HK-2 (cell line): ENCODE measurements around the gene RDH13.

ENCODE experiments used
- DNase-seq: peaks from one replicate; pipeline ENCODE4 v3.0.0-alpha.2; 2018; ENCODE audit not compliant: unreplicated experiment

RDH13 gene

DNA sequence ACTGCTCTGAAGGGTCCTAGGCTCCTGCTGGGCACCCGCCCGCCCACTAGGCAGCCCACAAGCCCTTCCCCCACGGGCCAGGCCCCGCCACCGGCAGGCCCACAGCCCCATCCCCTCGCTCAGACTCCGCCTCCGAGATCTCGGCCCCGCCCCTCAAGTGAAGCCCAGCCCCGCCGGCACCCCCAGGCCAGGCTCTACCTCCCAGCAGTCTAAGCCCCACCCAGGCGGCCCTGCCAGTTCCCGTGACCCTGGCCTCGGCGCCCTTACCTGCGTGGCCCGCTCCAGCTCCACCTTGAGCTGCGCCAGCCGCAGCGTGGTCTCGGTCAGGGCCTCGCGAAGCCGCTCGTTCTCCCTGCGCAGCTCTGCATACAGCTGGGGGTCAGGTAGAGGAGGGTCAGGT lies 29.0 kb upstream of the RDH13 start:
- DNase-seq = no peak

DNA sequence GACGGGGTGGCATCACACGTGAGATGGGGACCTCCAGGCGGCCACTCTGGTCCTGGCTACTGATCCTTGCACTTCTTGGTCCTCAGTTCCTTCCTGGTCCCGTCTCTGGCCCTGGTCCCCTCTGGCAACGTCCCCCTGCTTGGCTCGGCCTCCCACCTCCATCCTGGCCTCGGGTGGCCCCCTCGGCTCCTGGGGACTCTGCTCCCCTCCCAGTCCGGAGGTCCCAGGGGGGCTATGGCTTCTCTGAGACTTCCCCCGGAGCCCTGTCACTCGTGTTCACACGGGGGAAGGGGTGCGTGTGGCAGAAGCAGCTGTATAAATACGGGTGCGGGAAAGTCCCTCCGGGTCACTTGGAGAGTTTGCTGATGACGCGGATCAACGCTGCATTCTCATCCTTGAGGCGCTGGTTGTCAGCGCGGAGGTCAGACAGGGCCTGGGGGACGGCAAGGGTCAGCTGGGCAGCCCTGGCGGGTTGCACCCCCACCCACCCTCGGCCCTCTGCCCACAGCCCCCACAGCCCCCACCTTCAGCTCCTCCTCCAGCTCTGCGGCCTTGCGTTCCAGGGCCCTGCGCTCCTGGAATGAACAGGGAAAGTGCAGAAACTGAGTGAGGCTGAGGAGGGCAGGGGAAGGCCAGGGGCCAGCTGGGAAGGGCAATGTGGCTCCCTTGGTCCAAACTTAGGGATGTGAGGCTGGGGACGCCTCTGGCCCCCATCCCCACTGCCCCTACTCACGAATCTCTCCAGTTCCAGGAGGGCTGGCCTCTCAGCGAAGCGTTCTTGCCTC lies 28.4 kb upstream of the RDH13 start:
- DNase-seq = no peak

DNA sequence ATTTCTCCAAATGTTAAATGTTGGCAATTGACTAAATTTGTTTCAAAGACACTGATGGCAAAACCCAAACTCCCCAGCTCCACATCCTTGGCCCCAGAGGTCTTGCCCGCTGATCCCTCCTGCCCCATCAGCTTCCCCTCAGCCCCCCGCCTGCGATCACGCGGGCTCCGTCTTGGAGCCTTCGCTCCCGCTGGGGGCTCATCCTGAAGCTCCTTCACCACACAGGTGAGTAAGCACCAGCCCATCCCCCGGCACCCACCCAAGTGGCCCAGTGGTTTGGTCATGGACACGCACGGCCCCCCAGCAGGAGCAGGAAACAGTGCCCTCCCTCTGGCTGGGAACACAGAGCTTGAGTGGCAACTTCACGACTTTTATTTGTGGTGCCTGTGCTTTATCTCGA lies 27.6 kb upstream of the RDH13 start:
- no peak for DNase-seq

DNA sequence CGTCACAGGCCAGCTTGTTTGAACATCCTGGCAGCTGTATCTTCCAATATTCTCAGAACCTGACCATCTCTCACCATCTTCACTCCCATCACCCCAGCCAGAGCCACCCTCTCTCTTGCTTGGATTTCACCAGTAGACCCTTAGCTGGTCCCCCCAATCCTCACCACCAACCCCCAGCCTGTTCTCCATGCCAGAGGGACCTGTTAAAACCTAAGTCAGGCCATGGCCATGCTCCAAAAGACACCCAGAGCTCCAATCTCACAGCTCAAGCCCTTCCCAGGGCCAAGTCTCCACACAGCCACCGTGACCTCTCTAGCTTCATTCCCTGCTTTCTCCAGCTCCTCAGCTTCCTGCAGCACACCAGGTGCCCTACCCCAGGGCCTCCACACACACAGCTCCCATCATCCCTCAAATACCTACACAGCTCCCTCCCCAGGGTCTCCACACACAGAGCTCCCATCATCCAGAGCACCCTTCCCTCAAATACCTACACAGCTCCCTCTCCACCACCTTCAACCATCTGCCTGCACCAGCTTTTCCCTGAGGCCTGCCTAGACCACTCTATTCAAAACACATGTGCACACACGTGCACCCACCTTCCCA lies 26.5 kb upstream of the RDH13 start:
- no peak for DNase-seq

DNA sequence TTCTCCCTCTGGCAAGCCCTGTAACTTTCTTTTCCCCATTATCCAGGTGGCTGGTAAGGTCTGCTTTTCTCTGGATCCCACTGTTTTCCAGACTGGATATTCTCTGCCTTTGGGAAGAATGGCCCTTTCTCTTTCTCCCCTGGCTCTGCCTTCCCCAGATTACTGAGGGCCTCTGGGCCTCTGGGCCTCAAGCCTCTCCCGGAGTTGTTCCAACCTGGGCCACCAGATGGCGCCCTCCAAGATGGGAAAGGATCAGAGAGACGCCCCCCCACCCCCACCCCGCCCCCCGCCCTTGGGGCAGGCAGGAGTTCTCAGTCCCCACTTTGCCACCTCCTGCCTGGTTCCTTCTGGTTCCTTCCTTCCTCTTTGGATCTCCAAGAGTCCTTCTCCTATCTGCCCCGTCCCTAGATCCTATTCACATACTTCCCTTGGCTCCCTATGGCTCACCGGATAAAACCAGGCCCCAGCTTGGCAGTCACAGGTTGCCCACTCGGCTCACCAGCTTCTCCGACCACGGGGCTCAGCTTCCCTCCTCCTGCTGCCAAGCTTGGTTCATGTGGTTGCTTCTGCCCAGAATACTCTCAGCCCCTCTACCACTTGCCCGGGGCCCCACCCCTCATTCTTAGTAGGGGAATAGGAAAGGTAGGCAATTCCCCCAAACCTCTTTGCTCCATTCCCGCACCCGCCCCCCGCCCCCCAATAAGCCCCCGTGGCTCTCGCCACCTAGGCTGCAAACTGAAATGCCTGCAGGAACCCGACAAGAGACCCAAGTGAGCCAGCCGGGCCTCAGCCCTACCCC lies 25.8 kb upstream of the RDH13 start:
- DNase-seq = peak; percentile 87

DNA sequence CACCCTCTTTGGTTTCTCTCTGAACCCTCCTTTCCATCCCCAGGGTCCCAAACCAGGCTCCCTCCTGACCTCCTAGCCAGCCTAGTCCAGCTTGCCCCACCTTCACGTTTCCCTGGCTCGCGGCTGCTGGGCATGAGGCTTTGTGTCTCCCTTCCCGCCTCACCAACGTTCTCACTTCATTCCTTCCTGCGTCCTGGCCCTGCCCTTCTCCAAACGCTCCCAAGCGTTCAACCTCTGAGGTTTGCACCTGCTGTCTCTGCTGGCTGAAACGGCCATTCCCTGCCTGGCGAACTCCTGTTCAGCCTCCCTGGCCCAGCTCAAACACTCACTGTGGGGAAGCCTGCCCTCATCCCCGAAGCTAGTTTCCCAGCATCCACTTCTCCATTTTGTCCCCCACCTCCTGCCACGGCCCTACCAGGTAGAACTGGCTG lies 25.1 kb upstream of the RDH13 start:
- DNase-seq = no peak

DNA sequence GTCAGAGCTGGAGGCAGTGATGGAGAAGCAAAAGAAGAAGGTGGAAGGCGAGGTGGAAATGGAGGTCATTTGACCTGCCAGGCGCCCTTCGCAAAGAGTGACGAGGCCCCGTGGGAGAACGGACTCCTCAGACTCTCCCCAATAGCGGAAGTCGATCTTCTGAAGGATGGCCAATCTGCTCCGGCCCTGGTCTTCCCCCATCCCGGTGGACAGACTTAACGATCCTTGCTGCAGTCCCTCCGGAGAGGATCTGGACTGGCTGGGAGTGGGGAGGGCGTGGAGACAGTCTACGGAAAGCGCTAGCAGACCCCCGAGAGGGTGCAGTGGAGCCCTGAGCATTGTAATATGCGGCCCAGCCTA lies 24.6 kb upstream of the RDH13 start:
- no peak for DNase-seq

DNA sequence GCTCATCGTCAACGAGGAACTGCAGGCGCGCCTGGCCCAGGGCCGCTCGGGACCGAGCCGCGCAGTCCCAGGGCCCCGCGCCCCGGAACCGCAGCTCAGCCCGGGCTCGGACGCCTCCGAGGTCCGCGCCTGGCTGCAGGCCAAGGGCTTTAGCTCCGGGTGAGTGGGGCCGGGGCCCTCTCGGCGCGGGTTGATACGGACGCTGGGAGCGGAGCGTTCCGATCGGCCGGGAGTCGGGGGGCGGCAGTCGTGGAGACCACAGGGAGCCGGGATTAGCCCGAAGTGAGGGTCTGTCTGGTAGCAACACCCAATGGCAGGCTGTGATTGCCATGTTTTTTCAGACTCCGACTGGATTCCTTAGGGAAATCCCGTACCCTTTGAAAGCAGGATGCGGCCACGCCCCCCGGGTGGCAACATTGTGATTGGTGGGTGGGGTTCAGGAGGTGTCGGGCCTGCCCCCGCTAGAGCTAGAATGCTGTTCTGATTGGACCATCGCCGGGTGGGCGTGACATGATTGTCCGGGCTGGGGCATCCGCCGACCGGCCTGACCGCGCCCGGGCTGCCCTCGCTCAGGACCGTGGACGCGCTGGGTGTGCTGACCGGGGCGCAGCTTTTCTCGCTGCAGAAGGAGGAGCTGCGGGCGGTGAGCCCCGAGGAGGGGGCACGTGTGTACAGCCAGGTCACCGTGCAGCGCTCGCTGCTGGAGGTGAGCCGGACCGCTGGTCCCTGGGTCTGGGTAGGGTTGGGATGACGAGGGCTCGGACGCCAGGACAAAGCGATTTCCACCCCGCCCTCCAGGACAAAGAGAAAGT lies 24.0 kb upstream of the RDH13 start:
- DNase-seq = no peak

DNA sequence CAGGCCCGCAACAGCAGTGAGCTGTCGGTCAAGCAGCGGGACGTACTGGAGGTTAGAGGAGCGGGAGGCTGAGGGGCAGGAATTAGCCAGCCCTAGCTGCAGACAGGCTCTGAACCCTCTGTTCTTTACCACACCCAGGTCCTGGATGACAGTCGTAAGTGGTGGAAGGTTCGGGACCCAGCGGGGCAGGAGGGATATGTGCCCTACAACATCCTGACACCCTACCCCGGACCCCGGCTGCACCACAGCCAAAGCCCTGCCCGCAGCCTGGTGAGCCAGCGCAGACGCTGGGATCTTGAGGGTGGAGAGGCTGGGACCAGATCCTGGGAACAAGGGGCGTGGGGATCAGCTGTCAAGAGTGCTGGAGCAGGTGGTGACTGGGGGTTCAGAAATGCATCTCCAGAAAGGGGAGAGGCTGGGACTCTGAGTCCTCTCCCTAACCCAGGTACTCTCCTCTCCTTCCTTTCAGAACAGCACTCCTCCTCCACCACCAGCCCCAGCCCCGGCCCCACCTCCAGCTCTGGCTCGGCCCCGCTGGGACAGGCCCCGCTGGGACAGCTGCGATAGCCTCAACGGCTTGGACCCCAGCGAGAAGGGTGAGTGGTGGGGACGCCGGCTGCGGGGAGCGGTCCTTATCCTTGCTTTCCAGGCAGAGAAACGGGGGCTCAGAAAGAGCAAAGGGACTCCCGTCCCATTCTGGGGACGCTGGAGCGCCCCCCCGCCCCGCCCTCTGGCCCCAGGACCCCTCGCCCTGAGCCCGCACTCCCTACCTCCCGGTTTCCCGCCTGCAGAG lies 23.2 kb upstream of the RDH13 start:
- no peak for DNase-seq

DNA sequence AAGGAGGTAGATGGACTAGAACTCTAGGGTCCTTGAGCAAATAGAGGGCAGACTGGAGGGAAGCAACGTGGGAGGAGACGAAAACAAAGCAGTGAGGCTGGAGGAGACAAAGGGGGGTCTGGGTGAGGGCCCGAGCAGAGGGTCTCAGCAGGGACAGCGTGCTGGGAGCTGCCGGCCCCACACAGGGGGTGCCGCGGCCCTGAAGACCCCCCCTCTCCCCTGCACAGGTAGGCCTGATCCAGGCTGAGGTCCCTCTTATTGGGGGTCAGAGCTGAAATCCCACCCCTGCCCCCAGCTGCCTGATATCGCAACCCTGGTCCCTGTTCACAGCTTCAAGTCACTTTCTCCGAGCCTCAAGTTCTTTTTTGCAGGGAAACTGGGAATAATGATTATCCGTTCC lies 21.5 kb upstream of the RDH13 start:
- DNase-seq = no peak

DNA sequence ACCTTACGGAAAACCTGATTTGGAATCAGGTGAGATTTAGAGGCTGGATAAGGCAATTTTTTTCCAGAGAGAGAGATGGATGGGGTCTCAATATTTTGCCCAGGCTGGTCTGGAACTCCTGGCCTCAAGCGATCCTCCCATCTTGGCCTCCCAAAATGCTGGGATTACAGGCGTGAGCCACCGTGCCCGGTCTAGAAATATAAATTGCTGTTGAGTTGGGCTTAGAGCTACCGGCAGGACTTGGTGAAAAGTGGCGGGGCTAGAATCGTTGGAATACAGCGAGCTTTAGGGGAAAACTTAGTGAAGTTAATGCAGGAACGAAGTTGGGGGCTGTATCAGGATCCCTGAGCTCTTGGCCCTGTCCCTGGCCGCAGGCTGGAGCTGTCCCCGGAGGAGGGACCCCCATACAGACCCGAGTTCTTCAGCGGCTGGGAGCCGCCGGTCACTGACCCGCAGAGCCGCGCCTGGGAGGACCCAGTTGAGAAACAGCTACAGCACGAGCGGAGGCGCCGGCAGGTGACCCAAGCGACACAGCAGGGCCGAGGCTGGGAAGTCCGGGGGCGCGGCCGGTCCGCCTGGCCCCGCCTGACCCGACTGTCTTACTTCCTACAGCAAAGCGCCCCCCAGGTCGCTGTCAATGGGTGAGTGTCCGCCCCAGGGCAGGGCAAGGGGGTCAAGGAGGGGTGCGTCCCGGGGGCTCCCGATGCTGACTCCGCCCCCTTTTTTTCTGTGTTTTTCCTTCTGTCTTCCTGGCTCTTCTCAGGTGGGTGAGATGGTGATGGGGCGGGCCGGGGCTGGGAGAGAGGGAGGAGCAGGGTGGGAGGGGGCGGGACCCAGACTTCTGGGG lies 20.3 kb upstream of the RDH13 start:
- no peak for DNase-seq

DNA sequence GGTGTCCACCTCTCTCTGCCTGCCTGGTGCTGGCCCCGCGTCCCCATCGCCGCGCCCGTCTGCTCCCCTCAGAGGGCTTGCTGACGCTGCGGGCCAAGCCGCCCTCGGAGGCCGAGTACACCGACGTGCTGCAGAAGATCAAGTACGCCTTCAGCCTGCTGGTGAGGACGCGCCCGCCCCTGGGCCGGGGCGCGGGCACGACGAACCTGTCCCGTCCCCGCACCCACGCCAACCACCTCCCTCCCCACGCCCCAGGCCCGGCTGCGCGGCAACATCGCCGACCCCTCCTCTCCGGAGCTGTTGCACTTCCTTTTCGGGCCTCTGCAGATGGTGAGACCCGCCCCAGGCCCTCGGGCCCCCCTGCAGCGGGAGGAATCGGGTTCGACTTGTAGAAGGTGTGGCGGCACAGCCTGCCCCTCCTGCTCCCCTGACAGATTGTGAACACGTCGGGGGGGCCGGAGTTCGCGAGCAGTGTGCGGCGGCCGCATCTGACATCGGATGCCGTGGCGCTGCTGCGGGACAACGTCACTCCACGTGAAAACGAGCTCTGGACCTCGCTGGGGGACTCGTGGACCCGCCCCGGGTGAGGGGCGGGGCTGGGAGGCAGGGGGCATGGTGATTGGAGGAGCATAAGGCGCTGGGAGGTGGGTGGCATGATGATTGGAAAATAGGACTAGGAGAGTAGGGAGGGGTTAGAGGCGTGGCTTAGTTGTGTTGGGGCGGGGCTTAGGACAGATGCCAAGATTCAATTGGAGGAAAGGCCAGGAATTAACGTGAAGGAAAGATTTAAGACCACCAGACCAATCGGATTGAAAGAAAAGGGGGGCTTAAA lies 19.3 kb upstream of the RDH13 start:
- DNase-seq = no peak

DNA sequence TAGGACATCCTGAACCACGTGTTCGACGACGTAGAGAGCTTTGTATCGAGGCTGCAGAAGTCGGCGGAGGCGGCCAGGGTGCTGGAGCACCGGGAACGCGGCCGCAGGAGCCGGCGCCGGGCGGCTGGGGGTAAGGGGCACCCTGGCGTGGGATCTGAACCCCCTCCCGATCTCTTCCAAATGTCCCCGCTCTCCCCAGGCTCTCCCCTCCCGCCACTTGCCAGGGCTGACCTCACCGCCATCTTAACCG lies 18.7 kb upstream of the RDH13 start:
- DNase-seq = no peak

DNA sequence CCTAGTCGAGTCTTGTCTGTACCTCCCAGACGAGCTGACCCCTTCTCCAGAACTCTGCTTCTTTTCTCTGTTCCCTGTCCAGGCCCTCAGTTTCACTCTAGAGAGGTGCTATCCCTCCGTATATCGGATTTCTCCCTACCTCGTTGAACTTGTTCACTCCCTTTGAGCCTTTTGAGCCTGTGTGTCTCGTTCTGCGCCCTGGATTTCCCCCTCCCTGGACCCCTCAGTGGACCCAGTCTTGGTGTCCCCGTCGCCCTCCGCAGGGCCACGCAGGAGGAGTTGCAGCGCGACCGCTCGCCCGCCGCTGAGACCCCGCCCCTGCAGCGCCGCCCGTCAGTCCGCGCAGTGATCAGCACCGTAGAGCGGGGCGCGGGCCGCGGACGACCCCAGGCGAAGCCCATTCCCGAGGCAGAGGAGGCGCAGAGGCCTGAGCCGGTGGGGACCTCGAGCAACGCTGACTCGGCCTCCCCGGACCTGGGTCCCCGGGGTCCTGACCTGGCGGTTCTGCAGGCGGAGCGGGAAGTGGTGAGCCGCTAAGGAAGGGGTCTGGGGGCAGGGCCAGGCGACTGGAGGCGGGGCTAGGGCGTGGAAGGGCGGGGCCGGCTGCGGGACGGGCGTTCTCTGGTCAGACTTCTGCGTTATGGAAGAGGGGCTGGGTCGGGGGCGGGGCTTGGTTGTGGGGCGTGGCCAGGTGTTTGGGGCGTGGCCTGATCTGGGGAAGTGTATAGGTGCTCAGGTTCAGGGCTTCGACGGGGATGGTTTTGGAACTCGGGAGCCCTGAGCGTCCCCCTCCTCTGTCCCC lies 18.2 kb upstream of the RDH13 start:
- DNase-seq = peak; percentile 98

DNA sequence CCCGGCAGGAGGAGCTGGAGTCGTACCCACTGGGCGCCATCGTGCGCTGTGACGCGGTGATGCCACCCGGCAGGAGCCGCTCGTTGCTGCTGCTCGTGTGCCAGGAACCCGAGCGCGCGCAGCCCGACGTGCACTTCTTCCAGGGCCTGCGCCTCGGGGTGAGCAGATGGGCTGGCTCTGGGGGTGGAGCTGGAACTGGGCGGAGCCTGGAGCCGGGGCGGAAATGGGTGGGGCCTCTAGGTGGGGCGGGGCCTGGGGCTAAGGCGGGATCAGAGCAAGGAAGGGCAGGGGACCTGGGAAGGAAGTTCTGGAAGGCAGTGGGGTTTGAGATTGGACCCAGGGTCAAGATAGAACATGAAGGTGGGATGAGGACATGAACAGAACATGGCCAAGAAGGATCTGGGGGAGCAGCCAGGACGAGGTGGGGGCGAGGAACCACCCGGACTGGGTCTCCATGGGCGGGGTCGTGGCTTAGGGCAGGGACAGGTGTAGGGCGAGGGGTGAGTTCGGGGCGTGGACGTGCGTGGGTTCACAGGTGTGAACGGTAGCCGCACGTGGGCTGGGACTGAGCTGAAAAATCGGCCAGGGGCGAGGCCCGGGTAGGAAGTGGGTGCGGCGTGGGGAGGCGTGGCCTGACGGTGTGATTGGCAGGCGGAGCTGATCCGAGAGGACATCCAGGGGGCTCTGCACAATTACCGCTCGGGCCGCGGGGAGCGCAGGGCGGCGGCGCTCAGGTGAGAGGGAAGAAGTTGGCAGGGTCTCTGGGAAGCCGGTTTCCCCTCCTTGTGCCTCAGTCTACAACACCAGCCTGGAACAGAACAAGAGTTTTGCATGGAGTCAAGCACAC lies 17.4 kb upstream of the RDH13 start:
- DNase-seq = peak; percentile 99

DNA sequence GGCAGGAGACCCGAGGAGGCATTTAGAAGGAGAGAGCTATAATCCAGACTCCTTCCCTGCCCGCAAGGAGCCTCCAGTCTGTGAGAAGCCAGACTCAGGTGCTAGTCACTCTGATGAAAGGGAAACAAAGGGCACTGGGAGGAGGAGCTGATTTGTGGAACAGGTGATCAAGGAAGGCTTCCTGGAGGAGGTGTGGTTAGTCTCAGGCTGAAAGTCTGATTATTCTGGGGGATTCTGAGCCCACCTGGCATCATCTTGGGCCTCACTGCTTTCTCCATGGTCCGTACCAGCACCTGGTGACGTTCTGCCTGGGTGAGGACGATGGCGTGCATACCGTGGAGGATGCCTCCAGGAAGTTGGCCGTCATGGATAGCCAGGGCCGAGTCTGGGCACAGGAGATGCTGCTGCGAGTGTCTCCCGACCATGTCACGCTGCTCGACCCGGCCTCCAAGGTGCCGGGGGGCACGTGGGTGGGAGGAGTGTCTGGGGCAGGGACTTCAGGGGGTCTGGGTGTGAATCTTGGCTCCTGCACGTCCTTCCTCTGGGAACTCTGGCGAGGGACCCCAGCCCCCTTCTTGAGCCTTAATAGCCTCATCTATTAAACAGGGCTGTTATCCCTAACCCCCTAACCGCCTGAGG lies 16.6 kb upstream of the RDH13 start:
- DNase-seq = no peak

DNA sequence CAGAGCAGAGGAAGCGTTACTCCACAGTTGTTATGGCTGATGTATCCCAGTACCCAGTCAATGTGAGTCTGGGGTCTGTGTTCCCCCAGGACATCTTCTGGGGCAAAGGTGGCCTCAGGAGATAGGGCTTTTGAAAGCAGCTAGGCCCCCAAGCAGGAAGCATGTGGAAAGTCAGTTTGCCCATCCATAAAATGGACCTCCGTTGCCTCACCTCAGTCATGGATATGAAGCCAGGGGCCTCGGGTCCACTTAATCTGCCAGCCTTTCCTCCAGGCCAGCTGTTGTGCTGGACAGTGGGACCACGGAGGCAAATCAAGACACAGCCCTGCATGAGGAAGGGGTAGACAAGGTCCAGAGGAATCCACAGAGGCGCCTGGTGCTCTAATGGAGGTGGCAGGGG lies 16.0 kb upstream of the RDH13 start:
- no peak for DNase-seq

DNA sequence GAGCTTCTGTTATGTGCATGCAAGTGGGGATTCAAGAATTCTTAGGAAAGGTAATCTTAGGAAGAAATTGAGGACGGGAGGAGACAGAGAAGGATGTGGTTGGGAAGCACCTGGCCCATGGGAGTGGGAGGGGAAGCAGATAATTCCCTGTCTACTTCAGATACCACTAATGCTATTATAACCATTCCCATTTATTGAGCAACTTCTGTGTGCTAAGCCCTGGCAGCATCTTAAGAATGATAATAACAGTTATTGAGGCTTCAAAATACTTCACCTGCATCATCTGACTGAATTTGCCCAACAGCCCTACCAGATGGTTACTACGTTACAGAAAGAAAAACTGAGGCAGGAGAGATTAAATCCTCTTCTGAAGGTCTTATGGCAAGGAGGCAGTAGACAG lies 14.2 kb upstream of the RDH13 start:
- DNase-seq = no peak
